Fibroblast of pulmonary artery (primary cell): Measurements from ENCODE around the gene LYRM9.
"Not testable (repeated sequence)": the region's sequence is repeated elsewhere in the genome, so short reads cannot be mapped to it uniquely, and the experiment has no call there.

Experiments
- DNase-seq: peaks from one replicate; pipeline ENCODE4 v3.0.0-alpha.2; 2010; ENCODE audit warnings: low read depth
- H3K4me3 ChIP-seq: replicated peaks from 2 replicates; pipeline ENCODE4 v1.5.1; 2011; ENCODE audit warnings: low read depth, mild to moderate bottlenecking, control low read depth, low read length, moderate library complexity
- CTCF ChIP-seq: IDR thresholded peaks from 2 replicates; pipeline ENCODE4 v1.5.1; 2011; ENCODE audit warnings: mild to moderate bottlenecking, control low read depth, low read length, inconsistent platforms; ENCODE audit errors: missing control alignments

Gene LYRM9

GRCh38 chr17:27918498-27918897 lies 25.3 kb upstream of the LYRM9 start:
- no peak for TF ChIP-seq CTCF
- DNase-seq, result no peak
- H3K4me3 ChIP-seq, result no peak overlapping the region

- TF ChIP-seq CTCF, result no peak
- DNase-seq, result no peak
- H3K4me3 ChIP-seq, result no peak overlapping the region
These were observed 23.8 kb upstream of the LYRM9 start for GRCh38 chr17:27917000-27917399.

GRCh38 chr17:27915709-27916108 lies 22.5 kb upstream of the LYRM9 start:
- DNase-seq, result no peak
- no peak for TF ChIP-seq CTCF

GRCh38 chr17:27914382-27914781 lies 21.2 kb upstream of the LYRM9 start:
- no peak for DNase-seq
- TF ChIP-seq CTCF, result no peak

More at GRCh38 chr17:27915709-27916108, 22.5 kb upstream of the LYRM9 start:
- H3K4me3 ChIP-seq, result no peak overlapping the region

GRCh38 chr17:27912964-27913363 lies 19.8 kb upstream of the LYRM9 start:
- no peak overlapping the region for H3K4me3 ChIP-seq
- no peak for TF ChIP-seq CTCF
- no peak for DNase-seq

More at GRCh38 chr17:27914382-27914781, 21.2 kb upstream of the LYRM9 start:
- no peak overlapping the region for H3K4me3 ChIP-seq

- not testable (repeated sequence) for H3K4me3 ChIP-seq, DNase-seq
These were observed 19.1 kb upstream of the LYRM9 start for GRCh38 chr17:27912299-27912698.

GRCh38 chr17:27907976-27908558 lies 14.9 kb upstream of the LYRM9 start:
- no peak overlapping the region for H3K4me3 ChIP-seq
- TF ChIP-seq CTCF, result no peak

More at GRCh38 chr17:27907976-27908558, 14.9 kb upstream of the LYRM9 start:
- DNase-seq, result no peak
